Aorta (tissue), 5 donors: ENCODE measurements around the gene PRKAB1. TPM values are rescaled to one million over a fixed set of nuclear protein-coding genes. Genes with fewer than 3 reads are reported as not detected.
A peak's percentile ranks its signal among the peaks of the same experiment; 100 is the strongest.

ENCODE experiments used
- ATAC-seq: fragments of 200-7000 bp; cut with Tn5 transposase; one replicate; pipeline ENCODE4 v1.9.1; 2022; ENCODE audit warnings: moderate library complexity; ENCODE audit not compliant: low FRiP score
- DNase-seq, 2 donors: peaks; one replicate each; pipeline ENCODE4 v3.0.0-alpha.2; 2020
- H3K27ac ChIP-seq, 2 donors: one replicate each; pipeline ENCODE4 v1.5.1; 2013; ENCODE audit warnings: low read length in 2 of 2, mild to moderate bottlenecking in 2 of 2, moderate library complexity in 2 of 2, control low read depth in 1 of 2, inconsistent platforms in 1 of 2, low read depth in 1 of 2
- H3K27me3 ChIP-seq, 2 donors: one replicate each; pipeline ENCODE4 v1.6.1; 2013; ENCODE audit warnings: control low read depth in 1 of 2, low read length in 1 of 2, mild to moderate bottlenecking in 1 of 2, moderate library complexity in 1 of 2; ENCODE audit not compliant: insufficient read depth in 2 of 2, control insufficient read depth in 1 of 2
- H3K36me3 ChIP-seq, 2 donors: one replicate each; pipeline ENCODE4 v1.6.1; 2013; ENCODE audit warnings: control low read depth in 1 of 2, low read length in 1 of 2, mild to moderate bottlenecking in 1 of 2; ENCODE audit not compliant: insufficient read depth in 2 of 2, control insufficient read depth in 1 of 2
- H3K4me1 ChIP-seq, 2 donors: one replicate each; pipeline ENCODE4 v1.6.1; 2013; ENCODE audit warnings: low read length in 2 of 2, control low read depth in 1 of 2, mild to moderate bottlenecking in 1 of 2, moderate library complexity in 1 of 2; ENCODE audit not compliant: insufficient read depth in 2 of 2, control insufficient read depth in 1 of 2
- H3K4me3 ChIP-seq, 2 donors: one replicate each; pipeline ENCODE4 v1.5.1; 2013; ENCODE audit warnings: low read length in 2 of 2, control low read depth in 1 of 2, mild to moderate bottlenecking in 1 of 2
- H3K9me3 ChIP-seq: one replicate; pipeline ENCODE4 v1.6.1; 2013; ENCODE audit warnings: mild to moderate bottlenecking, low read length; ENCODE audit not compliant: control insufficient read depth
- WGBS, 2 donors: extraction: QIAGEN DNeasy Blood & Tissue Kit; methylation state at CpG; one replicate each; pipeline ENCODE4 v1.1.7; 2013; 5-methylcytosine and 5-hydroxymethylcytosine counted together
- intact Hi-C, 2 donors: fragments of 100-400 bp; cut with DNase I; formaldehyde crosslinking; loops; one replicate each; pipeline versions ENCODE4 v1.14.2 to v1.15.0; 2022
- polyA plus RNA-seq, 2 donors: library from polyadenylated mRNA; stranded (reverse); fragments of 200-250 nt; gene quantifications; one replicate each; pipeline ENCODE4 v1.2.3, GENCODE V29; 2013
- total RNA-seq, 2 donors: library from RNA; stranded (reverse); fragmentation: NEBNext Ultra II Directional; extraction: Animal tissue kit (Norgen Biotek cat#: 25700); gene quantifications; one replicate each; pipeline ENCODE4 v1.2.1, GENCODE V29; 2021
- donor health status: healthy with polysubstance abuse.
- donor health status: Bipolar disorder and iron deficiency.
- donor health status: DM: no; HTN: no; CAD: no.
- donor health status: DM: no; HTN: no; CAD: no.
- donor health status: DM: yes; HTN: yes; CAD: no.

PRKAB1 gene
- total and polyA plus RNA-seq, 4 donors: 8.8 to 27.0 (median 25.3) TPM

GRCh38 chr12:119683816-119684215 is 15.9 kb downstream of the PRKAB1 start:
- no peak overlapping the region for H3K4me3 ChIP-seq
- no peaks in the 10 kb centered on the region for H3K27me3 ChIP-seq
- no peaks in the 10 kb centered on the region for H3K9me3 ChIP-seq
- intact Hi-C loops: no loop called here
- no peak overlapping the region for H3K27ac ChIP-seq
- 82 to 86% methylated on average over 3 of the region's 3 CpGs for WGBS, 2 donors
- H3K36me3 ChIP-seq: peaks cover 0 to 2% of the 10 kb centered on the region in 2 donors
- DNase-seq (no peak), ATAC-seq (no peak)
- H3K4me1 ChIP-seq: no peaks in the 10 kb centered on the region

- 29 to 33% methylated on average over 10 of the region's 10 CpGs for WGBS, 2 donors
- ATAC-seq (no peak), DNase-seq (no peak)
- no peak overlapping the region for H3K27ac ChIP-seq
- no peaks in the 10 kb centered on the region for H3K27me3 ChIP-seq
- H3K4me1 ChIP-seq: no peaks in the 10 kb centered on the region
- intact Hi-C loops: no loop called here
- no peak overlapping the region for H3K4me3 ChIP-seq
- no peaks in the 10 kb centered on the region for H3K36me3 ChIP-seq
- no peaks in the 10 kb centered on the region for H3K9me3 ChIP-seq
Observed at GRCh38 chr12:119684711-119685369, 16.9 kb downstream of the PRKAB1 start.

GRCh38 chr12:119685375-119685774 is 17.4 kb downstream of the PRKAB1 start:
- ATAC-seq (no peak), DNase-seq (no peak)
- Histone ChIP-seq H3K4me3 (no peak overlapping the region), H3K27me3 (no peaks in the 10 kb centered on the region), H3K27ac (no peak overlapping the region), H3K4me1 (no peaks in the 10 kb centered on the region), H3K9me3 (no peaks in the 10 kb centered on the region), H3K36me3 (no peaks in the 10 kb centered on the region)
- intact Hi-C loops: no loop called here
- 70 to 78% methylated on average over 4 of the region's 4 CpGs for WGBS, 2 donors

- 83 to 86% methylated on average over 12 of the region's 12 CpGs for WGBS, 2 donors
- no peak for ATAC-seq
Observed at GRCh38 chr12:119686355-119686754, 18.4 kb downstream of the PRKAB1 start.

GRCh38 chr12:119686776-119687175 is 18.8 kb downstream of the PRKAB1 start:
- intact Hi-C loops: no loop called here
- no peaks in the 10 kb centered on the region for H3K27me3 ChIP-seq
- H3K4me1 ChIP-seq: no peaks in the 10 kb centered on the region
- no peak overlapping the region for H3K4me3 ChIP-seq
- DNase-seq: no peak
- WGBS, 2 donors: 79 to 84% methylated on average over 13 of the region's 13 CpGs
- no peak overlapping the region for H3K27ac ChIP-seq
- ATAC-seq: no peak
- H3K9me3 ChIP-seq: no peaks in the 10 kb centered on the region
- H3K36me3 ChIP-seq: no peaks in the 10 kb centered on the region

More at GRCh38 chr12:119686355-119686754, 18.4 kb downstream of the PRKAB1 start:
- Histone ChIP-seq H3K27me3 (no peaks in the 10 kb centered on the region), H3K36me3 (no peaks in the 10 kb centered on the region), H3K4me1 (no peaks in the 10 kb centered on the region), H3K4me3 (no peak overlapping the region), H3K27ac (no peak overlapping the region), H3K9me3 (no peaks in the 10 kb centered on the region)
- DNase-seq: no peak
- intact Hi-C loops: no loop called here

- ATAC-seq: no peak
- intact Hi-C loops: no loop called here
- H3K27me3 ChIP-seq: no peaks in the 10 kb centered on the region
- no peaks in the 10 kb centered on the region for H3K4me1 ChIP-seq
- H3K27ac ChIP-seq: no peak overlapping the region
- no peaks in the 10 kb centered on the region for H3K36me3 ChIP-seq
- no peaks in the 10 kb centered on the region for H3K9me3 ChIP-seq
- WGBS, 2 donors: 59 to 73% methylated on average over 14 of the region's 14 CpGs
- DNase-seq: no peak
- H3K4me3 ChIP-seq: no peak overlapping the region
Observed at GRCh38 chr12:119687406-119687805, 19.5 kb downstream of the PRKAB1 start.

- 91 to 94% methylated on average over 9 of the region's 9 CpGs for WGBS, 2 donors
- no peaks in the 10 kb centered on the region for H3K9me3 ChIP-seq
- no peak for DNase-seq
Observed at GRCh38 chr12:119687879-119688278, 19.9 kb downstream of the PRKAB1 start.

GRCh38 chr12:119689935-119690500 is 22.1 kb downstream of the PRKAB1 start:
- H3K36me3 ChIP-seq: no peaks in the 10 kb centered on the region
- H3K4me1 ChIP-seq: no peaks in the 10 kb centered on the region
- intact Hi-C loops: no loop called here
- H3K27ac ChIP-seq: no peak overlapping the region
- H3K9me3 ChIP-seq: no peaks in the 10 kb centered on the region
- no peaks in the 10 kb centered on the region for H3K27me3 ChIP-seq
- DNase-seq: no peak
- WGBS, 2 donors: 96 to 97% methylated on average over 38 of the region's 38 CpGs
- ATAC-seq: no peak
- H3K4me3 ChIP-seq: no peak overlapping the region

More at GRCh38 chr12:119687879-119688278, 19.9 kb downstream of the PRKAB1 start:
- Histone ChIP-seq H3K4me1 (no peaks in the 10 kb centered on the region), H3K4me3 (no peak overlapping the region), H3K27ac (no peak overlapping the region), H3K36me3 (no peaks in the 10 kb centered on the region), H3K27me3 (no peaks in the 10 kb centered on the region)
- intact Hi-C loops: no loop called here
- ATAC-seq: peak; percentile 53

- Histone ChIP-seq H3K36me3 (no peaks in the 10 kb centered on the region), H3K4me1 (no peaks in the 10 kb centered on the region), H3K9me3 (no peaks in the 10 kb centered on the region), H3K4me3 (no peak overlapping the region), H3K27ac (no peak overlapping the region), H3K27me3 (no peaks in the 10 kb centered on the region)
- intact Hi-C loops: no loop called here
- 91 to 96% methylated on average over 6 of the region's 6 CpGs for WGBS, 2 donors
- DNase-seq (no peak), ATAC-seq (no peak)
Observed at GRCh38 chr12:119691202-119691810, 23.4 kb downstream of the PRKAB1 start.
